SU-DHL-6 (cell line): ENCODE measurements around the gene TTC27.

ENCODE experiments used
- CTCF ChIP-seq: fragments of 200-600 bp; sonication (generic); IDR thresholded peaks from one replicate; pipeline ENCODE4 v1.5.1; 2017; ENCODE audit warnings: antibody characterized with exemption, mild to moderate bottlenecking, low read length, moderate library complexity; ENCODE audit not compliant: insufficient read depth, poor library complexity, severe bottlenecking
- EZH2phosphoT487 ChIP-seq: fragments of 200-600 bp; sonication (generic), shearing (Covaris generic); conservative IDR thresholded peaks from 2 replicates; pipeline ENCODE4 v1.6.1; 2018; ENCODE audit warnings: mild to moderate bottlenecking, antibody characterized with exemption, low read length, moderate library complexity, mixed read lengths

GRCh38 chr2:32772638-32773447, 145.0 kb downstream of the TTC27 start:
- TF ChIP-seq CTCF (peak; percentile 56), EZH2phosphoT487 (no peak)
